Prostate gland (tissue), 2 donors: ENCODE measurements around the gene IPO5.

ENCODE experiments used
- POLR2A ChIP-seq: fragments of 450-650 bp; IDR thresholded peaks from one replicate; pipeline ENCODE4 v1.6.1; 2016; ENCODE audit warnings: antibody characterized with exemption, mild to moderate bottlenecking
- TF ChIP-seq, protein P1 (sequence below), 4 experiments: fragments of 200-600 bp in 2 of 4; fragments of 450-650 bp in 2 of 4; sonication (generic) in 2 of 4; IDR thresholded peaks; 1 replicate in 3 of 4; 2 replicates in 1 of 4; pipeline ENCODE4 v1.5.1; 2016 to 2019; ENCODE audit warnings: antibody characterized with exemption in 4 of 4, mild to moderate bottlenecking in 2 of 4, moderate library complexity in 2 of 4

GRCh38 chr13:97913206-97913605 lies 40.3 kb upstream of the IPO5 start:
- TF ChIP-seq, protein P1, sequence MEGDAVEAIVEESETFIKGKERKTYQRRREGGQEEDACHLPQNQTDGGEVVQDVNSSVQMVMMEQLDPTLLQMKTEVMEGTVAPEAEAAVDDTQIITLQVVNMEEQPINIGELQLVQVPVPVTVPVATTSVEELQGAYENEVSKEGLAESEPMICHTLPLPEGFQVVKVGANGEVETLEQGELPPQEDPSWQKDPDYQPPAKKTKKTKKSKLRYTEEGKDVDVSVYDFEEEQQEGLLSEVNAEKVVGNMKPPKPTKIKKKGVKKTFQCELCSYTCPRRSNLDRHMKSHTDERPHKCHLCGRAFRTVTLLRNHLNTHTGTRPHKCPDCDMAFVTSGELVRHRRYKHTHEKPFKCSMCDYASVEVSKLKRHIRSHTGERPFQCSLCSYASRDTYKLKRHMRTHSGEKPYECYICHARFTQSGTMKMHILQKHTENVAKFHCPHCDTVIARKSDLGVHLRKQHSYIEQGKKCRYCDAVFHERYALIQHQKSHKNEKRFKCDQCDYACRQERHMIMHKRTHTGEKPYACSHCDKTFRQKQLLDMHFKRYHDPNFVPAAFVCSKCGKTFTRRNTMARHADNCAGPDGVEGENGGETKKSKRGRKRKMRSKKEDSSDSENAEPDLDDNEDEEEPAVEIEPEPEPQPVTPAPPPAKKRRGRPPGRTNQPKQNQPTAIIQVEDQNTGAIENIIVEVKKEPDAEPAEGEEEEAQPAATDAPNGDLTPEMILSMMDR (IDR thresholded peaks at IDR 0.05): no peak
- no peak for TF ChIP-seq POLR2A
